NCI-H2171 treated with DMSO at 0.1 percent for 48 hours (cell line): ENCODE measurements around the gene DAZAP1.

ENCODE experiments used
- DNase-seq: peaks from one replicate; lab custom pipeline; 2025; lab: John Stamatoyannopoulos, UW

The DAZAP1 gene

GRCh38 chr19:1459479-1459878 lies 52.1 kb downstream of the DAZAP1 start:
- no peak for DNase-seq

GRCh38 chr19:1460033-1460995 lies 52.9 kb downstream of the DAZAP1 start:
- DNase-seq, result no peak

- no peak for DNase-seq
Observed at GRCh38 chr19:1461862-1462261, 54.5 kb downstream of the DAZAP1 start.

DNA sequence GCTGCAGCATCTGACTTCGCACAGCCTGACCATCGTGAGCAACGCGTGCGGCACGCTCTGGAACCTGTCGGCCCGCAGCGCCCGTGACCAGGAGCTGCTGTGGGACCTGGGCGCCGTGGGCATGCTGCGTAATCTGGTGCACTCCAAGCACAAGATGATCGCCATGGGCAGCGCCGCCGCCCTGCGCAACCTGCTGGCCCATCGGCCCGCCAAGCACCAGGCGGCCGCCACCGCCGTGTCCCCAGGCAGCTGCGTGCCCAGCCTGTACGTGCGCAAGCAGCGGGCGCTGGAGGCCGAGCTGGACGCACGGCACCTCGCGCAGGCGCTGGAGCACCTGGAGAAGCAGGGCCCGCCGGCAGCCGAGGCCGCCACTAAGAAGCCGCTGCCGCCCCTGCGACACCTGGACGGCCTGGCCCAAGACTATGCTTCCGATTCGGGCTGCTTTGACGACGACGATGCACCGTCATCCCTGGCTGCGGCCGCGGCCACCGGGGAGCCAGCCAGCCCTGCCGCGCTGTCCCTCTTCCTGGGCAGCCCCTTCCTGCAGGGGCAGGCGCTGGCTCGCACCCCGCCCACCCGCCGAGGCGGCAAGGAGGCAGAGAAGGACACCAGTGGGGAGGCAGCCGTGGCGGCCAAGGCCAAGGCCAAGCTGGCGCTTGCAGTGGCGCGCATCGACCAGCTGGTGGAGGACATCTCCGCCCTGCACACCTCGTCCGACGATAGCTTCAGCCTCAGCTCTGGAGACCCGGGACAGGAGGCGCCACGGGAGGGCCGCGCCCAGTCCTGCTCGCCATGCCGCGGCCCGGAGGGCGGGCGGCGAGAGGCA lies 58.0 kb downstream of the DAZAP1 start:
- no peak for DNase-seq

GRCh38 chr19:1466018-1466460 lies 58.7 kb downstream of the DAZAP1 start:
- no peak for DNase-seq

DNA sequence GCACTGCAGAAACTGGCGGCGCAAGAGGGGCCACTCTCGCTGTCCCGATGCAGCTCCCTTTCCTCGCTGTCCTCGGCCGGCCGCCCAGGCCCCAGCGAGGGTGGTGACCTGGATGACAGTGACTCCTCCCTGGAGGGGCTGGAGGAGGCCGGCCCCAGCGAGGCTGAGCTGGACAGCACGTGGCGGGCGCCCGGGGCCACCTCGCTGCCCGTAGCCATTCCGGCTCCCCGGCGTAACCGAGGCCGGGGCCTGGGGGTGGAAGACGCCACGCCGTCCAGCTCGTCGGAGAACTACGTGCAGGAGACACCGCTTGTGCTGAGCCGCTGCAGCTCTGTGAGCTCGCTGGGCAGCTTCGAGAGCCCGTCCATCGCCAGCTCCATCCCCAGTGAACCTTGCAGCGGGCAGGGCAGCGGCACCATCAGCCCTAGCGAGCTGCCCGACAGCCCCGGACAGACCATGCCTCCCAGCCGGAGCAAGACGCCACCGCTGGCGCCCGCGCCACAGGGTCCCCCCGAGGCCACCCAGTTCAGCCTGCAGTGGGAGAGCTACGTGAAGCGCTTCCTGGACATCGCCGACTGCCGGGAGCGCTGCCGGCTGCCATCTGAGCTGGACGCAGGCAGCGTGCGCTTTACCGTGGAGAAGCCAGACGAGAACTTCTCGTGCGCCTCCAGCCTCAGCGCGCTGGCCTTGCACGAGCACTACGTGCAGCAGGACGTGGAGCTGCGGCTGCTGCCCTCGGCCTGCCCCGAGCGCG lies 59.3 kb downstream of the DAZAP1 start:
- DNase-seq, result no peak

DNA sequence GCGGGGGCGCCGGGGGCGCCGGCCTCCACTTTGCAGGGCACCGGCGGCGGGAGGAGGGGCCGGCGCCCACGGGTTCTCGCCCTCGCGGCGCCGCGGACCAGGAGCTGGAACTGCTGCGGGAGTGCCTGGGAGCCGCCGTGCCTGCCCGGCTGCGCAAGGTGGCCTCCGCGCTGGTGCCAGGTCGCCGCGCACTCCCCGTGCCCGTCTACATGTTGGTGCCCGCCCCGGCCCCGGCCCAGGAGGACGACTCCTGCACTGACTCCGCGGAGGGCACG lies 59.8 kb downstream of the DAZAP1 start:
- DNase-seq, result no peak

DNA sequence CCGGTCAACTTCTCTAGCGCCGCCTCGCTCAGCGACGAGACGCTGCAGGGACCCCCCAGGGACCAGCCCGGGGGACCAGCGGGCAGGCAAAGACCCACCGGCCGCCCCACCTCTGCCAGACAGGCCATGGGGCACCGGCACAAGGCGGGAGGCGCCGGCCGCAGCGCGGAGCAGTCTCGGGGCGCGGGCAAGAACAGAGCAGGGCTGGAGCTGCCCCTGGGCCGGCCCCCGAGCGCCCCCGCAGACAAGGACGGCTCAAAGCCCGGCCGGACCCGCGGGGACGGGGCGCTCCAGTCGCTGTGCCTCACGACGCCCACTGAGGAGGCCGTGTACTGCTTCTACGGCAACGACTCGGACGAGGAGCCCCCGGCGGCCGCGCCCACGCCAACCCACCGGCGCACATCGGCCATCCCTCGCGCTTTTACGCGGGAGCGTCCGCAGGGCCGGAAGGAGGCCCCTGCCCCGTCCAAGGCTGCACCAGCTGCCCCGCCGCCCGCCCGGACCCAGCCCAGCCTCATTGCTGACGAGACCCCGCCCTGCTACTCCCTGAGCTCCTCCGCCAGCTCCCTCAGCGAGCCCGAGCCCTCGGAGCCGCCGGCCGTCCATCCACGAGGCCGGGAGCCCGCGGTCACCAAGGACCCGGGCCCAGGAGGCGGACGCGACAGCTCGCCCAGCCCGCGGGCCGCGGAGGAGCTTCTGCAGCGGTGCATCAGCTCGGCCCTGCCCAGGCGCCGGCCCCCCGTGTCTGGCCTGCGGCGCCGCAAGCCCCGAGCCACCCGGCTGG lies 60.3 kb downstream of the DAZAP1 start:
- DNase-seq, result no peak

- no peak for DNase-seq
Observed at GRCh38 chr19:1468274-1468820, 61.0 kb downstream of the DAZAP1 start.

DNA sequence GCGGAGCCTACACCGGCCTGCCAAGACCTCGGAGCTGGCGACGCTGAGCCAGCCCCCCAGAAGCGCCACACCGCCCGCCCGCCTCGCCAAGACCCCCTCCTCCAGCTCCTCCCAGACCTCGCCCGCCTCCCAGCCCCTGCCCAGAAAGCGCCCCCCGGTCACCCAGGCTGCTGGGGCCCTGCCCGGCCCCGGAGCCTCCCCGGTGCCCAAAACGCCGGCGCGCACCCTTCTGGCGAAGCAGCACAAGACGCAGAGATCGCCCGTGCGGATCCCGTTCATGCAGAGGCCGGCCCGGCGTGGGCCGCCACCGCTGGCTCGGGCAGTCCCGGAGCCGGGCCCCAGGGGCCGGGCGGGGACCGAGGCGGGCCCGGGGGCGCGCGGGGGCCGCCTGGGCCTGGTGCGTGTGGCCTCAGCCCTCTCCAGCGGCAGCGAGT lies 61.5 kb downstream of the DAZAP1 start:
- peak; percentile 26 for DNase-seq

DNA sequence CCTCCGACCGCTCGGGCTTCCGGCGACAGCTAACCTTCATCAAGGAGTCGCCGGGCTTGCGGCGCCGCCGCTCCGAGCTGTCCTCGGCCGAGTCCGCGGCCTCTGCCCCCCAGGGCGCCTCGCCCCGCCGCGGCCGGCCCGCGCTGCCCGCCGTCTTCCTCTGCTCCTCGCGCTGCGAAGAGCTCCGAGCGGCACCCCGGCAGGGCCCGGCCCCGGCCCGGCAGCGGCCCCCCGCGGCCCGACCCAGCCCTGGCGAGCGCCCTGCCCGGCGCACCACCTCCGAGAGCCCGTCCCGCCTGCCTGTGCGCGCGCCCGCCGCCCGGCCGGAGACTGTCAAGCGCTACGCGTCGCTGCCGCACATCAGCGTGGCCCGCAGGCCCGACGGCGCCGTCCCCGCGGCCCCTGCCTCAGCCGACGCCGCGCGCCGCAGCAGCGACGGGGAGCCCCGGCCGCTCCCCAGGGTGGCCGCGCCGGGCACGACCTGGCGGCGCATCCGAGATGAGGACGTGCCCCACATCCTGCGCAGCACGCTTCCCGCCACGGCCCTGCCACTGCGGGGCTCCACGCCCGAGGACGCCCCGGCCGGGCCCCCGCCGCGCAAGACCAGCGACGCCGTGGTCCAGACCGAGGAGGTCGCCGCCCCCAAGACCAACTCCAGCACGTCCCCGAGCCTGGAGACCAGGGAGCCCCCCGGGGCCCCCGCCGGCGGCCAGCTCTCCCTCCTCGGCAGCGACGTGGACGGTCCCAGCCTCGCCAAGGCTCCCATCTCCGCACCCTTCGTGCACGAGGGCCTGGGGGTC lies 62.1 kb downstream of the DAZAP1 start:
- DNase-seq, result peak; percentile 26

GRCh38 chr19:1470055-1470304 lies 62.6 kb downstream of the DAZAP1 start:
- no peak for DNase-seq

DNA sequence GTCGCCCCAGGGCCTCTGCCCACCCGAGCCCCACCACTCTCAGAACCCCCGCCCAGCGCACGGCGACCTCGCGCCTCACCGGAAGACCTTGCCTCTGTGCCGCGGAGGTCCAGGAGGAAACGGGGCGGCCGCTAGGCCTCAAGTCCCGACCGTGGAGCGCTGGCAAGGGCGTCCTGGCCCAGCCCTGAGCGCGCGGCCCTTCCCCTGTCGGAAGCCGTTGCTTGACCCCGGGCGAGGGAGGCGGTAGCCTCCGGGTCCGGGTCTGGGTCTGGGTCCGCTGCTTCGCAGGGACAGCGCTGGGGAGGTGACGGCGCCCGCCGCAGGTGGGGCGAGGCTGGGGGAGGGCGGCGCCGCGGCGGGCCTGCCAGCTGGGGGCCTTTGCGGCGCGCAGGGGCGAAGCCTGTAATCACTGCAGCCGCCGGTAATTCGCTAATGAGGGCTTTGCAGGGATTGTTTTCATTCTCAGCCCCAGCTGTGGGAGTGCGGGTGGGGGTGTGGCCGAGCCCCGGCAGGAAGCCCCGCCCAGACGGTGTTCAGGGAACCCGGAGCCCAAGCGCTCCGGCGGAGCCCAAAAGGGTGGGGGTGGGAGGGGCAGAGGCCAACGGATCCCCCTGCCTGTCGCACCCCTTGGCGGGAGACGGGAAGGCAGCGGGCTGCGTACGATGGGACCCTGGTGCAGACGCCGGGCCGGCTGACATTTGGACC lies 63.1 kb downstream of the DAZAP1 start:
- peak; percentile 80 for DNase-seq

GRCh38 chr19:1471010-1471514 lies 63.7 kb downstream of the DAZAP1 start:
- DNase-seq, result peak; percentile 59

GRCh38 chr19:1471515-1472160 lies 64.3 kb downstream of the DAZAP1 start:
- peak; percentile 15 for DNase-seq

DNA sequence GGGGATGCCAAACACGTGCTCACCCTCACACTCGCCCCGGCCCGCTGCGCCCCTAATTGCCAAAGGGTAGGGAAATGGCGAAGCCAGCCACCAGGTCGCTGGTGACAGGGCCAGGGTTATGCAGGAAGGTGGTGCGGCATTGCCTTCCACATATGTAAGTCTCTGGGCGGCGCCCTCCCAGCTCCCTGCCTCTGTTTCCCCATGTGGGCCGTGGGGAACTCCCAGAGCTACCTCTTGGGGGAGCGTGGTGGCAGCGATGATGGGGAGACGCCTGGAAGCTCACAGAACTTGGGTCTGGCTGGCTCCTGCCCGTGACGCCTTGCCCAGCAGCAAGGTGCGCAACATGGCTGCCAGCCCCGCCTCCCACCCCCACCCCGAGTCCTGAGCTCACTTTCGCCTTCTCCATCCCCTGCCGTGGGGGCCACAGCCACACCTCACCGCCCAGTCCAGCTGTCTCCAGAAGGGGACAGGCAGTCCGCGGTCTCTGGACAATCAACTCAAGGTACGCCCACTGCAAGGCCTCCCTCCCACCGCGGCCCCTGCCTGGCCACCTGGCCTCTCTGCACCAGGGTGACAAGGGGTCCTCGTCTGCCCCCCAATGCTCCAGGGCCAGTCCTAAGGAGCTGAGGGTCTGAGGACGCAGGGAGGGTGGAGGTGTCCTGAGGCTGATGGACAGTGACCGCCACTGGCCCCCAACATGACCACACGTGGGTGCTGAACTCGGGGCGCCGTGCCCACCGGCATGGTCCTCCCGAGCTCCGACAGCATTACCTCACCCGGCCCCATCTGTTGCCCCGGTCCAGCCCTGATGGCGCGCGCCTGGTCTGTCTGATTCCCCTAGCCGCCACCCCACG lies 65.1 kb downstream of the DAZAP1 start:
- DNase-seq, result peak; percentile 43

DNA sequence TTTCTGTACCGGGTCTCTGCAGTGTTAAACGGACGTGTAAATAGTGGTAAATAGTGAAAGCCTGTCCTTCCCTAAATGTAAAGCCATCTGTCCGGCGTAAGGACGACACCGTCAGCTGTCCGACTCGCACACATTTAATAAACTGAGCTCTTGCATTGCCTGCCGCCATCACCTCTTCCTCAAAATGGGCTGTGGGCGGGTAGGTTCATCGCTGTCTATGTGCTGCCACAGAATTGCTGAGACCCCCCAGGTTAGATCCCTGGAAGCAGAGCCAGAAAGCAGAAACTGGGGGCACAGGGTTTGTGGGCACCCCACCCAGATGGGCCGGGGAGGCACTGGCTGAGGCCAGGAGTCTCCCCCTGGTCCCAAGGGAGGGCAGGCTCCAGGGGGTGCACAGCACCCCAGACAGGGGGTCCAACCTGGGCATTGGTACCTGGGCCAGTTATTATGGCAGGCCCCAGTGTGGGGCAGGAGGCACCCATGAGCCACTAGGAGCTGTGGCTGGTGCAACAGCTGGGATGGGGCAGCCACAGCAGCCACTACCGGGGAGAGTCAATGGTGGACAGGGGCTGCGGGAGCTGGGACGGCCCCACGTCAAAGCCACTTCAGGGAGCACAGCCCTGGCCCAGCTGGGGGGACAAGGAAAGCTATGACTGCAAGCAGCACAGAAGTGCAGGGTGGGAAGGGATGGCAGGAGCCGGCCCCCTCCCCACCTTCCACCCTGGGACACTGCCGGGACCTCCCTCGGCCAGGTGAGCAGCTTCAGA lies 65.9 kb downstream of the DAZAP1 start:
- no peak for DNase-seq
